ENCODE measurements around the gene SH3PXD2B.

GRCh38 chr5:172502969-172503368 is 48.6 kb upstream of the SH3PXD2B start:
- TF ChIP-seq CTCF (IDR thresholded peaks at IDR 0.05; ENCODE audit: low read length), result no peak
- no peak for TF ChIP-seq EZH2 (IDR thresholded peaks at IDR 0.05; ENCODE audit: borderline replicate concordance, low read length)

All from OCI-LY1 (cell line).